Measurements from ENCODE around the gene TXLNB.

TXLNB gene

GRCh38 chr6:139291813-139292619 is at the start of gene TXLNB:
TSS of gene TXLNB (minus strand) at chr6:139291998. CDS start at chr6:139288899, 3,099 bp downstream.
- peak; percentile 85 for DNase-seq

- no peak for DNase-seq
Observed at GRCh38 chr6:139341060-139341459, 49.3 kb upstream of the TXLNB start.

- DNase-seq = no peak
Observed at GRCh38 chr6:139338795-139339194, 47.0 kb upstream of the TXLNB start.

GRCh38 chr6:139337830-139338229 is 46.0 kb upstream of the TXLNB start:
- peak; percentile 33 for DNase-seq

GRCh38 chr6:139337001-139337400 is 45.2 kb upstream of the TXLNB start:
- no peak for DNase-seq

GRCh38 chr6:139336488-139336887 is 44.7 kb upstream of the TXLNB start:
- DNase-seq = peak; percentile 7

GRCh38 chr6:139335447-139336210 is 43.8 kb upstream of the TXLNB start:
- DNase-seq = no peak

GRCh38 chr6:139334806-139335446 is 43.1 kb upstream of the TXLNB start:
- DNase-seq = no peak

GRCh38 chr6:139330826-139331500 is 39.2 kb upstream of the TXLNB start:
- DNase-seq = no peak

GRCh38 chr6:139330306-139330705 is 38.5 kb upstream of the TXLNB start:
- no peak for DNase-seq

GRCh38 chr6:139329224-139329623 is 37.4 kb upstream of the TXLNB start:
- DNase-seq = no peak

GRCh38 chr6:139327038-139327437 is 35.2 kb upstream of the TXLNB start:
- DNase-seq = no peak

GRCh38 chr6:139325686-139326085 is 33.9 kb upstream of the TXLNB start:
- no peak for DNase-seq

- DNase-seq = no peak
Observed at GRCh38 chr6:139325125-139325524, 33.3 kb upstream of the TXLNB start.

GRCh38 chr6:139324301-139324555 is 32.4 kb upstream of the TXLNB start:
- no peak for DNase-seq

GRCh38 chr6:139323511-139324300 is 31.9 kb upstream of the TXLNB start:
- DNase-seq = peak; percentile 81

GRCh38 chr6:139320081-139320480 is 28.3 kb upstream of the TXLNB start:
- no peak for DNase-seq

GRCh38 chr6:139316622-139317317 is 25.0 kb upstream of the TXLNB start:
- no peak for DNase-seq

GRCh38 chr6:139313784-139314545 is 22.2 kb upstream of the TXLNB start:
- DNase-seq = no peak

GRCh38 chr6:139313229-139313628 is 21.4 kb upstream of the TXLNB start:
- DNase-seq = no peak

- no peak for DNase-seq
Observed at GRCh38 chr6:139311831-139312230, 20.0 kb upstream of the TXLNB start.

Measured in CD4-positive, alpha-beta T cell treated with Interferon gamma for 1 hour (primary cell).